Common myeloid progenitor, CD34-positive (primary cell): Measurements from ENCODE around the gene PPM1H.

ENCODE experiments used
- CTCF ChIA-PET: fragments of 350-600 bp; sonication (Branson Sonifier 250); formaldehyde crosslinking; loops from one replicate; lab custom pipeline; 2021; ENCODE audit warnings: antibody characterized with exemption; lab: Charles Lee
- POLR2A ChIA-PET: fragments of 350-600 bp; sonication (Branson Sonifier 250); formaldehyde crosslinking; loops from one replicate; lab custom pipeline; 2021; ENCODE audit warnings: antibody characterized with exemption; lab: Charles Lee
- DNase-seq, 3 donors: peaks; one replicate each; pipeline versions ENCODE4 v3.0.0 to v3.0.0-alpha.2; 2013
- H3K27ac ChIP-seq, 2 experiments: 1 replicate in 1 of 2; 2 replicates in 1 of 2; pipeline ENCODE4 v1.7.0; 2013; ENCODE audit warnings: inconsistent platforms in 2 of 2, low read length in 2 of 2, mild to moderate bottlenecking in 2 of 2, low read depth in 1 of 2, moderate library complexity in 1 of 2; ENCODE audit not compliant: severe bottlenecking in 2 of 2, insufficient read depth in 1 of 2, poor library complexity in 1 of 2
- H3K27me3 ChIP-seq, 5 experiments: replicated peaks in 2 of 5; 1 replicate in 3 of 5; 2 replicates in 2 of 5; pipeline versions ENCODE4 v1.6.1 to v1.7.0; 2013; ENCODE audit warnings: low read length in 4 of 5, mild to moderate bottlenecking in 2 of 5, moderate library complexity in 2 of 5, inconsistent platforms in 1 of 5; ENCODE audit not compliant: insufficient read depth in 5 of 5, control insufficient read depth in 4 of 5
- H3K36me3 ChIP-seq, 4 experiments: 1 replicate in 2 of 4; 2 replicates in 2 of 4; pipeline versions ENCODE4 v1.6.1 to v1.7.0; 2013; ENCODE audit warnings: low read length in 3 of 4, control low read depth in 1 of 4, mild to moderate bottlenecking in 1 of 4; ENCODE audit not compliant: control insufficient read depth in 4 of 4, insufficient read depth in 4 of 4
- H3K4me1 ChIP-seq, 4 experiments: 1 replicate in 3 of 4; 2 replicates in 1 of 4; pipeline versions ENCODE4 v1.6.1 to v1.7.1; 2013; ENCODE audit warnings: low read length in 3 of 4, mild to moderate bottlenecking in 3 of 4, control low read depth in 1 of 4, inconsistent platforms in 1 of 4, moderate library complexity in 1 of 4; ENCODE audit not compliant: control insufficient read depth in 4 of 4, insufficient read depth in 4 of 4; ENCODE audit errors: control extremely low read depth in 1 of 4
- H3K4me3 ChIP-seq, 7 experiments: 1 replicate in 4 of 7; 2 replicates in 3 of 7; pipeline versions ENCODE4 v1.5.1 to v1.7.0; 2013; ENCODE audit warnings: mild to moderate bottlenecking in 7 of 7, low read length in 6 of 7, moderate library complexity in 6 of 7, inconsistent platforms in 2 of 7, low read depth in 2 of 7, control low read depth in 1 of 7; ENCODE audit not compliant: insufficient read depth in 4 of 7, control insufficient read depth in 1 of 7; ENCODE audit errors: extremely low read depth in 1 of 7
- H3K9me3 ChIP-seq, 5 experiments: 1 replicate in 4 of 5; 2 replicates in 1 of 5; pipeline versions ENCODE4 v1.6.1 to v1.7.1; 2013; ENCODE audit warnings: low read length in 4 of 5, mild to moderate bottlenecking in 2 of 5, inconsistent platforms in 1 of 5, low read depth in 1 of 5, moderate library complexity in 1 of 5; ENCODE audit not compliant: control insufficient read depth in 4 of 5, insufficient read depth in 2 of 5; ENCODE audit errors: control extremely low read depth in 1 of 5
- WGBS: methylation state at CpG from one replicate; pipeline ENCODE4 v1.1.5; 2013; ENCODE audit not compliant: insufficient coverage; 5-methylcytosine and 5-hydroxymethylcytosine counted together

Gene PPM1H

DNA sequence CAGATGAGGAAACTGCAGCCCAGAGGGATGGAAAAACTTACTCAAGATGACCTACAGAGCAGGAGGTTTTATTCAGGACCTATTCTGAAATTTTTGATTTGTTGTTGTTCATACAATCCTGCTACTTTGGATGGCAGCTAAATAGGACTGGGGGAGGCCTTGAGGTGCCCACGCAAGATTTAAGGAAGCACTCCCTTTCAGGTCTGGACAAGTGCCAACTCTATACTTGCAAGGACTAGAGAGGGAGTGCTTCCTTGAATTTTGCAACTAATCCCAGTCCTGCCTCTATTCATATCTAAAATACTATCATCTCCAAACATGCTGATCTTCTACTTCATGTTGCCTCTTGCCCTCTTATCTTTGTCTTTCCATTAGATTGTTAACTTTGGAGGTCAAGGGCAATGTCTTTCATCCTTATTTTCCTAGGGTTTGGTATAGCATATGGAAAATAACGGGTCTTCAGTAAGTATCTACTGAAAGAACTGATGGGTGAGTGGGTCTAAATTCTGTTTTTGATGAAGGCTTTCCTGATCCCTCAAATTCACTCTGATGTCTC lies 28.6 kb upstream of the PPM1H start:
- H3K27me3 ChIP-seq: no peaks in the 10 kb centered on the region
- no peak overlapping the region for H3K4me3 ChIP-seq
- ChIA-PET POLR2A (no interaction called here), CTCF (interaction anchor here (0.9 to 1.1 kb wide), 2 partner anchors 9 to 19 kb away, joined by 3 to 4 read pairs; no protein-coding TSS in a partner anchor)
- no peaks in the 10 kb centered on the region for H3K36me3 ChIP-seq
- WGBS: 56% methylated on average over 1 of the region's 2 CpGs
- H3K4me1 ChIP-seq: no peaks in the 10 kb centered on the region
- H3K9me3 ChIP-seq: no peaks in the 10 kb centered on the region
- no peak overlapping the region for H3K27ac ChIP-seq
- DNase-seq: no peak

- Histone ChIP-seq H3K4me3 (no peak overlapping the region), H3K27me3 (no peaks in the 10 kb centered on the region), H3K9me3 (no peaks in the 10 kb centered on the region), H3K4me1 (no peaks in the 10 kb centered on the region), H3K36me3 (no peaks in the 10 kb centered on the region), H3K27ac (no peak overlapping the region)
- no CpG with 5 or more reads among the region's 1 CpG for WGBS
- no peak for DNase-seq
- ChIA-PET POLR2A (interaction anchor here (0.6 kb wide), 1 partner anchor 22 kb away, joined by 3 read pairs; no protein-coding TSS in a partner anchor), CTCF (no interaction called here)
Observed at GRCh38 chr12:62960324-62960723, 25.4 kb upstream of the PPM1H start.

DNA sequence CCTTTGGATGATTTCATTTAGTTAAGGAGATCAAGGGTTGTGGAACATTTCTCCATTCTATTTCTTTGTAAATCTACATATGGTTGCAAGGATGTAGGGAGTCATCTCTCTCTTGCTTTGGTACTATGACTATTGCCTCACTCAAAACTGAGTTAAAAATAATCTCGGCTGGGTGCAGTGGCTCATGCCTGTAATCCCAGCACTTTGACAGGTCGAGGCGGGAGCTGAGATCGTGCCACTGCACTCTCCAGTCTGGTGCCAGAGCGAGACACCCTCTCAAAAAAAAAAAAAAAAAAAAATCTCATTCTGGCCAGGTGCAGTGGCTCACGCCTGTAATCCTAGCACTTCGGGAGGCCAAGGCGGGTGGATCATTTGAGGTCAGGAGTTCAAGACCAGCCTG lies 24.8 kb upstream of the PPM1H start:
- Histone ChIP-seq H3K4me1 (no peaks in the 10 kb centered on the region), H3K27ac (no peak overlapping the region), H3K4me3 (no peak overlapping the region), H3K36me3 (no peaks in the 10 kb centered on the region), H3K9me3 (no peaks in the 10 kb centered on the region), H3K27me3 (no peaks in the 10 kb centered on the region)
- POLR2A ChIA-PET: interaction anchor here (0.6 kb wide), 1 partner anchor 21 kb away, joined by 3 read pairs; no protein-coding TSS in a partner anchor
- CTCF ChIA-PET: interaction anchor here (0.9 to 1.2 kb wide), 2 partner anchors 13 to 24 kb away, joined by 3 read pairs; no protein-coding TSS in a partner anchor
- DNase-seq: no peak
- 80% methylated on average over 5 of the region's 8 CpGs for WGBS

- CTCF ChIA-PET: interaction anchor here (1.3 kb wide), 1 partner anchor 15 kb away, joined by 4 read pairs; no protein-coding TSS in a partner anchor
- H3K4me1 ChIP-seq: no peaks in the 10 kb centered on the region
- WGBS: 100% methylated on average over 1 of the region's 2 CpGs
- no peaks in the 10 kb centered on the region for H3K27me3 ChIP-seq
- POLR2A ChIA-PET: no interaction called here
- no peak overlapping the region for H3K4me3 ChIP-seq
- no peaks in the 10 kb centered on the region for H3K36me3 ChIP-seq
- no peak overlapping the region for H3K27ac ChIP-seq
- DNase-seq: no peak
- no peaks in the 10 kb centered on the region for H3K9me3 ChIP-seq
Observed at GRCh38 chr12:62957233-62957953, 22.4 kb upstream of the PPM1H start.

- Histone ChIP-seq H3K9me3 (no peaks in the 10 kb centered on the region), H3K27me3 (no peaks in the 10 kb centered on the region), H3K4me1 (no peaks in the 10 kb centered on the region), H3K27ac (no peak overlapping the region), H3K4me3 (no peak overlapping the region), H3K36me3 (no peaks in the 10 kb centered on the region)
- ChIA-PET CTCF (no interaction called here), POLR2A (no interaction called here)
- no peak for DNase-seq
- WGBS: 97% methylated on average over 3 of the region's 3 CpGs
Observed at GRCh38 chr12:62955678-62956077, 20.7 kb upstream of the PPM1H start.

- ChIA-PET CTCF (no interaction called here), POLR2A (no interaction called here)
- WGBS: no CpG with 5 or more reads among the region's 1 CpG
- Histone ChIP-seq H3K27ac (no peak overlapping the region), H3K27me3 (no peaks in the 10 kb centered on the region), H3K4me3 (no peak overlapping the region), H3K36me3 (no peaks in the 10 kb centered on the region), H3K9me3 (no peaks in the 10 kb centered on the region), H3K4me1 (no peaks in the 10 kb centered on the region)
- DNase-seq: no peak
Observed at GRCh38 chr12:62950317-62950716, 15.4 kb upstream of the PPM1H start.

DNA sequence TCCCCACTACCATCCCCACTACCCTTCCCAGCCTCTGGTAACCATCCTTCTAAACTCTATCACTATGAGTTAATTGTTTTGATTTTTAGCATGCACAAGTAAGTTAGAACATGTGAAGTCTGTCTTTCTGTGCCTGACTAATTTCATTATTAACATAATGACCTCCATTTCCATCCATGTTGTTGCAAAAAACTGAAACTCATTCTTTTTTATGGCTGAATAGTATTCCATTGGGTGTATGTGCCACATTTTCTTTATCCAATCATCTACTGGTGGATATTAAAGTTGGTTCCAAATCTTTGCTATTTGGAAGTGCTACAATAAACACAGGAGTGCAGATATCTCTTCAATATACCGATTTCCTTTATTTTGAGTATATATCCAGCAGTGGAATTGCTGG lies 13.2 kb upstream of the PPM1H start:
- H3K4me1 ChIP-seq: no peaks in the 10 kb centered on the region
- no peaks in the 10 kb centered on the region for H3K36me3 ChIP-seq
- DNase-seq: no peak
- POLR2A ChIA-PET: no interaction called here
- no peak overlapping the region for H3K4me3 ChIP-seq
- H3K9me3 ChIP-seq: no peaks in the 10 kb centered on the region
- no CpG with 5 or more reads among the region's 1 CpG for WGBS
- CTCF ChIA-PET: interaction anchor here (0.6 kb wide), 1 partner anchor 1766 kb away, joined by 3 read pairs; no protein-coding TSS in a partner anchor
- no peaks in the 10 kb centered on the region for H3K27me3 ChIP-seq
- no peak overlapping the region for H3K27ac ChIP-seq
